Frontal cortex (tissue), 4 donors: ENCODE results near the gene MEG3. TPM values are rescaled to one million over a fixed set of nuclear protein-coding genes. Genes with fewer than 3 reads are reported as not detected.

Experiments used
- DNase-seq, 2 donors: peaks; one replicate each; pipeline ENCODE4 v3.0.0; 2012; ENCODE audit warnings: low spot score in 2 of 2
- FAIRE-seq: peaks from 2 replicates; lab custom pipeline; 2012; peaks lifted over from hg19 to GRCh38; lab: Jason Lieb, UNC
- total RNA-seq: library from RNA; depleted of rRNA; stranded (reverse); fragments of >200 nt; gene quantifications from one replicate; pipeline ENCODE4 v1.2.3, GENCODE V29; 2014
- donor health status: control.
- donor health status: control.
- donor health status: control.

MEG3 gene
- total RNA-seq, 1 donor from 2014 or later, result 95.4 TPM

DNA sequence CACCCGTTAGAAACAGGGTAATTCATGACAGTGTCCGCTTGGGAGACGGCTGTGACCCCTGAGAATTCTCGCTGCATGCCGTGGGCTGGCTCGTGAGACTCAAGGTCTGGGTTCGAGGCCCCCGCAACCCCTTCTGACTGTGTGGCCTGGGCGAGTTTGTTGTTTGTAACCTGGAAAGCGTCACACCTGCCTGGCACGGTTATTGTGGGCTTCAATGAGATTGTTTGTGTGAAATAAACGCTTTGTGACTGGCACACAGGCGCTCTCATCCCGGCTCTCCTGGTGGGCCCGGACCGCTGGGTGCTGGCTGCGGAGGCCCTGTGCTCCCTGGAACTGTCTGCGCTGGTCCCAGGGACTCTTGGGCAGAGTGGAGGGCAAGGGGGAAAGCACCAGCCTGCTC is 33.9 kb downstream of the MEG3 start:
- DNase-seq (no peak), FAIRE-seq (no peak)

DNA sequence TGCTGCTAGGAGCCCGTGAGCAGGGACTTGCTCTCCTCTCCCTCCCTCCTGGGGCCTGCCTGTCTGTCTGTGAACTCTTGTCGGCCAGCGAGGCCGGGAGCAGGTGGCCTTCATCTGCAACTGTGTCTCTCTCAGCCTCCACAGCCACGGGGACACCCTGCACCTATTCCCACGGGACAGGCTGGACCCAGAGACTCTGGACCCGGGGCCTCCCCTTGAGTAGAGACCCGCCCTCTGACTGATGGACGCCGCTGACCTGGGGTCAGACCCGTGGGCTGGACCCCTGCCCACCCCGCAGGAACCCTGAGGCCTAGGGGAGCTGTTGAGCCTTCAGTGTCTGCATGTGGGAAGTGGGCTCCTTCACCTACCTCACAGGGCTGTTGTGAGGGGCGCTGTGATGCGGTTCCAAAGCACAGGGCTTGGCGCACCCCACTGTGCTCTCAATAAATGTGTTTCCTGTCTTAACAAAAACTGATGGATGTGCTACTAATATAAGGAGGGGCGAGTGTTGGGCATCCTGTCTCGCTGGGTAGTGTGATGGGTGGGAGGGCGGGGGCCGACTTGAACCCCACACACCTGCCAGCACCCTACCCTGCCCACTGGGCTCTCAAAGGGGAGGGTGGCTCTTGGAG is 34.8 kb downstream of the MEG3 start:
- no peak for FAIRE-seq
- DNase-seq, result no peak

DNA sequence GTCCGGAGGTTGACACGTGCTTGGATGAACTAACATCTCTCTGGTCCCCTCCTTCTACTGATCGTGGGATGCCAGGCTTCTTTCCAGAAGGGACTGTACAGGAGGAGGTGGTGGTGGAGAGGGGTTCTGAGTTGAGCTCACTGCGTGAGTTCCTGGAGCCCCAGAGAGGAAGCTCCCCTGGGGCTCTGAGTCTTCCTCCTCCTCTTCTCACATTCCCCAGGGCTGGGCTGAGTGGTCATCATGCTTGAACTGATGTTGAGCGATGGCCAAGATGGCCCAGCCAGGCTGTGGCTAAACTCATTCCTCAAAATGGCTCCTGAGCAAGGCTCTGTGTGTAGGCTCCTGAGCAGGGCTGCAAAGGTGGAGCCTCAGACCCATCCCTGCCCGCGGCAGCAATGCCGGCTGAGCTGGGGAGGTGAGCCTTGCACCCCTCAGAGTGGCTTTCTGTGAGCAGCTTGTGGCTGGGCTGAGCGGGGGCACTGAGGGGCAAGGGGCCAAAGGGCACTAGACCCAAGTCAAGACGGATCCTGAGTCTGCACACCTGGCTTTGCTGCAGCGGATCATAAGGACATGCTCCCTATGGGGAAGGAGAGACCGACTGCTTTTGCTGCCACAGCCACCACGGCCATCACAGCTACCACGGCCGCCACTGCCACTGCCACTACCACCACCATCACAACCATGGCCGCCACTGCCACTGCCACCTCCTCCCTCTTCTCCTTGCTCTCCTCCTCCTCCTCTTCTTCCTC is 35.4 kb downstream of the MEG3 start:
- FAIRE-seq (no peak), DNase-seq (no peak)

DNA sequence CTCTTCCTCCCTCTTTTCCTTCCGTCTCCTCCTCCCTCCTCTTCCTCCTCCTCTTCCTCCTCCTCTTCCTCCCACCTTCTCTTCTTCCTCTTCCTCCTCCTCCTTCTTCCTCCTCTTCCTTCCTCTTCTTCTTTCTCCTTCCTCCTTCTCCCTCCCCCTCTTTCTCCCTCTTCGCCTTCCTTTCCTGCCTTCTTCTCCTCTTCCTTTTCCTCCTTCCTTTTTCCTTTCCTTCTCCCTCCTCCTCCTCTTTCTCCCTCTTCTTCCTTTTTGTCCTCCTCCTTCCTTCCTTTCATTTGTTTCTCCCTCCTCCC is 36.0 kb downstream of the MEG3 start:
- no peak for DNase-seq
- no peak for FAIRE-seq

DNA sequence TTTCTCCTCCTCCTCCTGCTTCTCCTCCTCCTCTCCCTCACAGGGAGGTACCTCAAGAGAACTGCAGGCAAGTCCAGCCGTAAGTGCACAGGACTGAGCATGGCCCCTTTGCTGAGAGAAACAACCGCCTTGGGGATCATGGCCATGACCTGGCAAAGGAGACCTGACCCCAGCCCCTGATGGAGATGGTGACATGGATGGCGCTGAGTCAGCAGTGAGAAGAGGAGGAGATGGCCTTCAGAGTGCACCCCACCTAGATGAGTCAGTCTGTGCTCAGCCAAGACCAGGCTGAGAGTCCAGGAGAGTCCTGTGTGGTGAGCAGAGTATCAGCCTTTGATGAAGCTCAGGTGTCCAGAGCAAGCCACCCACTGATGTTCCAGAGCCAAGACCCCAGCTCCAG is 36.4 kb downstream of the MEG3 start:
- no peak for FAIRE-seq
- no peak for DNase-seq

DNA sequence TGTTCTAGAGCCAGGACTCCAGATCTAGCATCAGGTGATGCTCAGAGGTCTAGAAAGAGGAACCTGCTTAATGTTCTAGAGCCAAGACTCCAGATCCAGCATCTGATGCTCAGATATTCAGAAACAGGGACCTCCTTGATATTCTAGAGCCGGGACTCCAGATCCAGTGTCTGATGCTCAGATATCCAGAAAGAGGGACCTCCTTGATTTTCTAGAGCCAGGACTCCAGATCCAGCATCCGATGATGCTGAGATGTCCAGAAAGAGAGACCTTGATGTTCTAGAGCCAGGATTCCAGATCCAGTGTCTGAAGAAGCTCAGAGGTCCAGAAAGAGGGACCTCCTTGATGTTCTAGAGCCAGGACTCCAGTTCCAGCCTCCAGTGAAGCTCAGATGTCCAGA is 36.9 kb downstream of the MEG3 start:
- FAIRE-seq (no peak), DNase-seq (no peak)

DNA sequence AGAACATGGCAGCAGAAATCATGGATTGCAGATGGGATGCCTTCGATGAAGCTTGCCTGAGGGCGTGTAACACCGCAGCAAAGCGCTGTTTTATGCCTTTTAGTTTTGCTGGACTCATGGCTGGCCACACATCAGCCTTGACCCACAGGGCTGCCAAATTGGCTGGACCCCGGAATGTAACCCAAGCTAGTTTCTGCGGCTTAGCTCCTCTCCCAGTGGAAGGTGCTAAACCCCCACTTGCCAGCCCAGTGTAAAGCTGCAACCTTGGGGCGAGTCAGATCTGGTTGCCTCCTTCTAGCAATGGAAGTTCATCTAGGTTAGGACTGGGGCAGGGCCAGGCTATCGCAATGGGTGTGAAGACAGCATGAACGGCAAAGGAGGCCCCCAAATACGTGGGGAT is 38.3 kb downstream of the MEG3 start:
- DNase-seq (no peak), FAIRE-seq (no peak)

DNA sequence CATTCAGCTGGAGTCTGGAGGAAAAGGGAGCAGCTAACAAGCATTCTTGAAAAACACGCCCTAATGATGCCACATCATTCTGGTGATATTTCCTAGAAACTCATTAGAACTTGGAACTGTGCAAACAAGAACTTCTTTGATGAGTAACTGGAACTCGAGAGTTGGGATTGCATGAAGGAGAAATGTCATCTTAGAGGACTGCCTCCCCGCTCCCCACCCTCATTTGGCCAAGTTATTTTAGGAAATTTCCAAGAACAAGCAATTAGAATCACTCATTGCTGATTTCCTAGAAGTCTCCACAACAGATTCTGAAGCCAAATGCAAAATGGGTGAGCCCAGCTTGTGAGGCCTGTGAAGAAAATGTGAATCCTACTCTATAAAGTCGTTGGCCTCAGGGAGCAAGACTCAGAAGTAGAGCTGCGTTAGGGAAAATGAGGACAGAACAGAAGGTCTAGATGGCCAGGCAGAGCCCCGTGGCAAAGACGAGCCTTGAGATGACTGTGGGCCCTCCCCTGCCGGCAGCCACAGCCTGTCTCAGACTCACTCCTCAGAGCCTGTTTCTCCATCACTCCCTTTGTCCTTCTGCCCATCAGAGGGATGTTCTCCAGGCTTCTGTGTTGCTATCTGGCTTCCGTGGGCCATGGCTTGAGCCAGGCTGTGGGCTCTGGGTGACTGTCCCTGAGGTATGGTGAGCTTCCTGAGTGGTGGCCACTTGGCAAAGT is 39.2 kb downstream of the MEG3 start:
- DNase-seq (no peak), FAIRE-seq (no peak)

DNA sequence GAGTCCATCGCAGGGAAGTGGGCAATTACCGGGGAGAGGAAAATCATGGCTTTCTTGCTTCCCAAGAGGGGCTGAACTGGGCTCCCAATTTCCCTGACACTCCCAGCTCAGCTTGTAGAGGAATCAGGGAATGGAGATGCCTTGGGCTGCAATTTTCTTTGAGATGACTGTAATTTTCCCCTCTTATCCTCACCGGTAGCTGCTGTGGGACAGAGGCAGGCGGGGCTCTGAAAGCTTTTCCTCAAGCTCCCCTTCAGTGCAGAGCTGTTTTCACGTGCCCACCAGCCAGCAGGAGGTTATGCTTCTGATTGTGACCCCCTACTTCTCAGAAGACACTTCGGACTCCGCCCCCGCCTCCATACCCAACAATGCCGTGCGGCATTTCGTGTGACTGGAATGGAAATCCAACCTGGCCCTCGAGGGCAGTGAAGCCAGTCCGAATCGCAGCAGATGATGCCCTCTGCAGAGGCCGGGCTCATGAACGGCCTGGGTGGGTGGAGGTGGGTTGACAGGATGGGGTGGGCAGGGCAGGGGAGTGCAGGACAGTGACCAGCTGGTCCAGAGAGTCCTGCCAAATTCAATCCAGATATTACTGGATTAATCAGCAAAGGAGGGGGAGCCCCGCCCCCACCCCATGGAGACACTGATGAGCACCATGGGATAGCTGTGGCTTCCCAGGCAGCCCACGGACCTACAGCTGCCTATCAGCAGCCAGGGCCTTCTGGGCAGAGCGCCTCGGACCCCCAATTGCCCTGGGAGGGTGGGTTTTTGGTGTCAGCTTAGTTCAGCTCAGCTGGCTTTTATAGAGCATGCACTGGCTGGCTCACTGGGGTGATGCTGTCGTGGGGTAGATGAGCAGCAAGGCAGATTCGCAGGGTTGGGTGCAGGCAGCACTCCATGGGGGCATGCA is 40.0 kb downstream of the MEG3 start:
- DNase-seq, result no peak
- FAIRE-seq, result no peak

DNA sequence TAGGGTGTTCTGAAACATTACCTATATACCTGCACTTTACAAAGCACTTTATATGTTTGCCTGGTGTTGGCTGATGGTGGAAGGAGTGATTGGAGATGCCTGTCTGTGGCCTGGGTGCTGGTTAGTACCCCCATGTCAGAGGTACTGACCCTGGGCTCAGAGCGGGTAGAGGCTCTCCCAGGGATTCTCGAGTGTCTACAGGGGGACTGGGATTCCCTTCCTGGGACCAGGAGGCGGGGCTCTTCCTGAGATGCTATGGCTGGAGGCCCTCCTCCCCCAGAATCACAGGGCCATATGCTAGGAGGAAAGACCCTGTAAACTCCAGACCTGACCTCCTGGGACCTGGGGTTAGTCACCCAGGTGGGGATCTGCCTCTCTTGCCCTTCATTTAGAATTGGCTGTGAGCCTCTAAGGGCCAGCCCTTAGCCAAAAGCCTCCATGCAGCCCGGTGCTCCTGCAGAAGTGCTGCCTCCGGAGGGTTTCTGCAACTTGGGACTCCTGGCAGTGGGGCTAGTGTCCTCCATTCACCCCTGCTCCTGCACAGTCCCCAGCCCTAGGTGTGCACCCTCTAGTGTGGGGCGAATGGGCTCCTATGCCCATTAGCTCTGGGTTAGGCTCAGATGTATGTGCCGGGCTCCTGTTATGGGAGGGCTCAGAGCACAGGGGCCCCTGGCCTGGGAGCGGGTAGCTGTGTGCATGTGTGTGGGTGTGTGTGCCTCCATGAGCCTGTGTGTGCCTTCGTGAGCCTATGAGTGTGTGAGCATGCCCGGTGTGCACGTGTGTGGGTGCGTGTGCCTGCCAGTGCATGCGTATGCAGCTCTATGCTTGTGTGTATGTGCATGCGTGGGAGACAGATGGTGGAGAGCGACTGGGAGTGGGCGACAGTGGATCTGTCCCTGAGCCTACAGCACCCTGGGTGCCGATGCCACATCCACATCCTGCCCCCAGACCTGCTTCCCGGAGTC is 41.0 kb downstream of the MEG3 start:
- DNase-seq (no peak), FAIRE-seq (no peak)

DNA sequence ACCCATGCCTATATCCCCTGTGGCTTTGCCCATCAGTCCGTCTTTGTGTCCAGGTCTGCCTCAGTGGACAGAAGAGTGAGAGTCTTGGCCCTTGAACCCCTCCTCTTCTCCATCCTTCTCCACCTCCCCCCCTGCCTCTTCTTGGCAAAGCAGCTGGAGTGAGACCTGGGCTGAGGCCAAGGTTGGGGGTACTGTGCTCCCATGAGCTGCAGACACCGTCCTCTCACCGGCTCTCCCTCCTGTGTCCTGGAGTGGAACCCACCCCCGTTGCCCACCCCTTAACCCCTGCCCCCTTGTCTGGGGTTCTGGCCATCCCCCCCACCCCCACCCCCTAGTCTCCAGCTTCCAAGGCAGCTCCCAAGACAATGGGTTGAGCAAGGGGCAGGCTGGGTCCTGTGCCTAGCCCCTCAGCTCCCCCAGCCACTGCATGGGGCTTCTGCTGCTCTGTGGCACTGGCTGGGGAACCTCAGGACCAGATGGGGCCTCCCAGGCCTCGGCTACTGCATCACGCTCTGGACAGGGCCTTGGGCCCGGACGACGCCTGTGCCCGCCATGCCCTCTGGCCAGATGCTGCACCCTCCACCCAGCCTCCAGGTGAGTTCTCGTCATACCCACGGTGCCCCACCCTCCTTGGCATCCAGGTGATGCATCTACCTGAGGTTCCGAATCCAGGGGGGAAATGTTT is 41.9 kb downstream of the MEG3 start:
- DNase-seq (no peak), FAIRE-seq (no peak)

DNA sequence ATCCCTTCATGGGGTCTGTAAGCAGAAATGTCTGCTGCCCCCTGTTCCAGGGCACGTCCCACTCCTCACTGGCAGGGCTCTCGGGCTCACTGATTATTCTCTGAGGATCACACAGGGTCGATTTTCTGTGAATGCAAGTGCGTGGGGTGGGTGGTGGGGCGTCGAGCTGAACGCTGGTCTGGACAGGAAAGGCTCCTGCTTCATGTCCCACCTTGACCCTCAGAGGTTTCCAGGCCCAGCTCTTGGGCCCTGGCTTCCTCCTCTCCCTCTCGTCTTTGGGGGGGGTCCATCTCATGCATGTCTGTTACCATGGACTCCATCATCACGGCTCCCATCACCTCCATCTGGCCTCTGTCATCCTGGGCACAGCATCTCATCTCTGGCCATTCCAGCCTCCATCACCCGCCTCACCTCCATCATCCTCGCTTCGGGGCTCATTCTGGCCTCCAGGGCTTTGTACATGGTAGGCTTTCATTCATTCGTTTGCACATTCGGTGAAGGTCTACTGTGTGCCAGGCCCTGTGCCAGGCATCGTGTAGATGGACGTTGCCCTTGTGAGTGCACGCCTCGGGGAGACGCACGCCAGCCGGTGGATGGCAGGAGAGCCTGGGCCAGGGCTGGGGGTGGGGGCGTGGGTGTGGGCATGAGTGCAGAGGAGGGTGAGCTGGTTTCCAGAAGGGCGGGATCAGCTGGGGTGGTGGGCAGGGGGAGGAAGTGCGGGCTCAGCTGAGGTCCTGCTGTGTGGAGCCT is 42.9 kb downstream of the MEG3 start:
- FAIRE-seq, result no peak
- no peak for DNase-seq

DNA sequence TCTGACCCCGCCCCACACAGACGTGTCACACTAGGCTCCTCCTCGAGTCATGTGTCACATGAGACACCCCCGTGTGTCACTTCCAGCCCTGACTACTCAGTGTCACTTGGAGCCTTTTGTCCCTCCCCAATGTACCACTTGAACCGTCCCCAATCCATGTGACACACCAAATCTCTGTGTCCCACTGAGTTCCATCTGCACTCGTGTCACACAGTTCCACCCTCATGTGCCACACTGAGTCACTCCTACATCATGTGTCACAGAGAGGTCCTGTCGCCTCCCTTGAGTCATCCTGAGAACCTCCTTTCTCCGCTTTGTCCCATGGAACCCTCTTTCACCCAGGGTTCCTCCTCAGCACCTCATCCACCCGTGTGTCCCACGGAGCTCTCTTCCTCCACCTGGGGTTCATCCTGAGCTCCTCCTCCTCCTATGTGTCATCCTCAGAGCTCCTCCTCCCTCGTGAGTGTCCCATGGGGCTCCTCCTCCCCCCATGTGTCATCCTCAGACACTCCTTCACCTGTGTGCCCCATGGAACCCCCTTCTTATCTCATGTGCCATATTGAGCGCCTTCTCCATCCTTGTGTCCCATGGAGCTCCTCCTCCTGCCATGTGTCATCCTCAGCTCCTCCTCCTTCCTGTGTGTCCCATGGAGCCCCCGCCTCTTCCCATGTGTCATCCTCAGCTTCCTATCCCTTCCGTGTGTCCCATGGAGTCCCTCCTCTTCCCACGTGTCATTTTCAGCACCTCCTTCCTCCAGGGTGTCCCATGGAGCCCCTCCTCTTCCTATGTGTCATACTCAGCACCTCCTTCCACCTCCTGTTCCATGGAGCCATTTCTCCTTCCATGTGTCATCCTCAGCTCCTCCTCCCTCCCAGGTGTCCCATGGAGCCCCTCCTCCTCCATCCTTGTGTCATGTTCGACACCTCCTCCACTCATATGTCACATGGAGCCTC is 45.6 kb downstream of the MEG3 start:
- DNase-seq (no peak), FAIRE-seq (no peak)

DNA sequence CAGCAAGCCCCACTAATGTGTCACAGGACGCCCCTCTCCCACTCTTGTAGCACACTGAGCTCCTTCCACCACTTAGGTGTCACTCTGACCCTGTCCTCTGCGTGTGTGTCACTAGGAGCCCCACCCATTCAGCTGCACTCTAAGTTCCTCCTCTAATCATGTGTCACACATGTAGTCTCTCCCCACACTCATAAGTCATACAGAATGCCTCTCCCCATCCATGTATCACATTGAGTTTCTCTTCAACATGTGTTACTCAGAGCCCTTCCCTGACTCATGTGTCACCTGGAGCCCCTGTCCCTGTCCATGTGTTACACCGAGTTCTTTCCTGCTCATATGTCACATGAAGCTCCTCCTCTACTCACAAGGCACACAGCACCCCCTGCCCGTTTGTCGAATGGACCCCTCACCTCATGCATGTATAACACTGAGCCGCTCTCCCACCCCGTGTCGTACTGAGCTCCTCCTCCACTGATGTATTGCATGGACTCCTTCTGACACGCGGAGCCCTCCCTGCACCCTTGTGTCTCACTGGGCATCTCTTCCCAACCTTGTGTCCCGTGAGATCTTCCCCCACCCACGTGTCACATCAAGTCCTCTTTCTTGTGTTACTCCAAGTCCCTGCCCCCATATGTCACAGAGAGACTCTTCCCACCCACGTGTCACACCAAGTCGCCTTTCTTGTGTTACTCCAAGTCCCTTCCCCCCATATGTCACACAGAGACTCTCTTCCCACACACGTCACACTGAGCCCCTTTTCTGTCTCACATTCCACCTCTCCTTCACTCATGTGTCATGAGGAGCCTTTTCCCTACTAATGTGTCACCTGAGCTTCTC is 46.6 kb downstream of the MEG3 start:
- FAIRE-seq (no peak), DNase-seq (no peak)

DNA sequence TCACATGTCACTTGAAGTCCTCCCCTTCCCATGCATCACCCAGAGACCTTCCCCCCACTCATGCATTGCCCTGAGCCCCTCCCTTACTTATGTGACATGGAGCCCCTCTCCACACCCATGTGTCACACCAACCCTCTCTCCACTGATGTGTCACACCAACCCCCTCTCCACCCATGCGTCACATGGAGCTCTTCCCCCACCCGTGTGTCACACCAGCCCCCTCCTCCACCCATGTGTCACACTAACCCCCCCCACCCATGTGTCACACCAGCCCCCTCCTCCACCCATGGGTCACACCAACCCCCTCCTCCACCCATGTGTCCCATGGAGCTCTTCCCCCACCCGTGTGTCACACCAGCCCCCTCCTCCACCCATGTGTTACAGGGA is 47.2 kb downstream of the MEG3 start:
- no peak for FAIRE-seq
- DNase-seq, result no peak

DNA sequence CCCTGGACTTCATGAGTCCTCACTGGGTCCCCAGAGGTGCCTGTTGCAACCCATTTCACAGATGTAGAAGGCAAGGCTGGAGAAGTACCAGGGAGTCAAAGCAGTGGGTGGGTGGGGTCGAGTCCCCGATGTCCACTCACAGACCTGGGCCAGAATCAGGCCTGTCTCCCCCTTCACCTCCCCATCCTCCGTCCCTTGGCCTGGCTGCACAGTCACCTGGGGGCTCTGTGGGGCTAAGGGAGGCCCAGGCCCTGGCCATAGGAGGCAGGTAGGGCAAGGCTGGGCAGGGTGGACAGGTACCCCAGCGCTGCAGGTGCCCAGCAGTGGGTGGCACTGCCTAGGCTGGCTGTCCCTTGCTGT is 48.1 kb downstream of the MEG3 start:
- DNase-seq (no peak), FAIRE-seq (no peak)
